Keratinocyte (primary cell): ENCODE measurements around the gene MIA. TPM values are rescaled to one million over a fixed set of nuclear protein-coding genes. Genes with fewer than 3 reads are reported as not detected.

Experiments
- DNase-seq: peaks from one replicate; pipeline ENCODE4 v3.0.0-alpha.2; 2011; ENCODE audit warnings: low read depth, missing footprints, low spot score
- FAIRE-seq: peaks from 2 replicates; lab custom pipeline; 2011; peaks lifted over from hg19 to GRCh38; lab: Jason Lieb, UNC
- H2AFZ ChIP-seq: 2 replicates; pipeline ENCODE4 v1.6.0; 2012; ENCODE audit warnings: low read length, control low read depth, inconsistent platforms; ENCODE audit not compliant: control insufficient read depth
- H3K27ac ChIP-seq: 2 replicates; pipeline ENCODE4 v1.5.1; 2011; ENCODE audit warnings: low read length; ENCODE audit not compliant: control insufficient read depth, insufficient read depth
- H3K27me3 ChIP-seq: 3 replicates; pipeline ENCODE4 v1.6.0; 2011; ENCODE audit warnings: low read length; ENCODE audit not compliant: control insufficient read depth, insufficient read depth; ENCODE audit errors: extremely low read depth
- H3K36me3 ChIP-seq, 2 experiments: 2 replicates in 1 of 2; 3 replicates in 1 of 2; pipeline ENCODE4 v1.5.1; 2011; ENCODE audit warnings: low read length in 2 of 2, mild to moderate bottlenecking in 1 of 2; ENCODE audit not compliant: control insufficient read depth in 2 of 2, insufficient read depth in 2 of 2; ENCODE audit errors: extremely low read depth in 1 of 2
- H3K4me1 ChIP-seq: 3 replicates; pipeline ENCODE4 v1.5.1; 2011; ENCODE audit warnings: low read length; ENCODE audit not compliant: control insufficient read depth, insufficient read depth; ENCODE audit errors: extremely low read depth
- H3K4me2 ChIP-seq: 3 replicates; pipeline ENCODE4 v1.6.0; 2011; ENCODE audit warnings: low read depth, low read length; ENCODE audit not compliant: control insufficient read depth, insufficient read depth; ENCODE audit errors: extremely low read depth
- H3K4me3 ChIP-seq, 3 experiments: fragments of 200-600 bp in 1 of 3; sonication (generic) in 1 of 3; 2 replicates in 2 of 3; 3 replicates in 1 of 3; pipeline ENCODE4 v1.5.1; 2011 to 2016; ENCODE audit warnings: low read length in 3 of 3, mild to moderate bottlenecking in 3 of 3, control low read depth in 2 of 3, inconsistent platforms in 1 of 3, low read depth in 1 of 3, mixed read lengths in 1 of 3, mixed run types in 1 of 3, moderate library complexity in 1 of 3; ENCODE audit not compliant: control insufficient read depth in 2 of 3, insufficient read depth in 2 of 3; ENCODE audit errors: extremely low read depth in 1 of 3
- H3K79me2 ChIP-seq: 2 replicates; pipeline ENCODE4 v1.6.0; 2012; ENCODE audit warnings: low read length; ENCODE audit not compliant: control insufficient read depth, insufficient read depth
- H3K9ac ChIP-seq: 3 replicates; pipeline ENCODE4 v1.6.0; 2011; ENCODE audit warnings: low read length; ENCODE audit not compliant: control insufficient read depth, insufficient read depth; ENCODE audit errors: extremely low read depth
- H3K9me1 ChIP-seq: 3 replicates; pipeline ENCODE4 v1.6.0; 2011; ENCODE audit warnings: low read length; ENCODE audit not compliant: control insufficient read depth, insufficient read depth; ENCODE audit errors: extremely low read depth
- H3K9me3 ChIP-seq: 2 replicates; pipeline ENCODE4 v1.5.1; 2012; ENCODE audit warnings: low read depth, low read length; ENCODE audit not compliant: control insufficient read depth
- H4K20me1 ChIP-seq: 3 replicates; pipeline ENCODE4 v1.6.0; 2011; ENCODE audit warnings: low read length; ENCODE audit not compliant: control insufficient read depth, insufficient read depth; ENCODE audit errors: extremely low read depth
- EZH2 ChIP-seq: IDR thresholded peaks from one replicate; pipeline ENCODE4 v1.6.1; 2012; ENCODE audit warnings: inconsistent platforms, mild to moderate bottlenecking, low read length, moderate library complexity
- dilution Hi-C: fragments of 300-500 bp; cut with MboI; formaldehyde crosslinking; loops from one replicate; pipeline ENCODE4 v1.7.0; 2020; ENCODE audit warnings: low sequenced_read_pairs; ENCODE audit not compliant: extremely low pct_ligation_motif_present
- polyA plus RNA-seq, 5 experiments: library from polyadenylated mRNA; depleted of rRNA in 3 of 5; stranded (reverse) in 3 of 5; stranded (forward) in 1 of 5; unstranded in 1 of 5; fragments of >200 nt; gene quantifications; 1 replicate in 1 of 5; 2 replicates in 3 of 5; 3 replicates in 1 of 5; pipeline versions ENCODE4 v1.2.1 to v1.2.3, GENCODE V29; 2011 to 2012; ENCODE audit warnings: missing spikeins in 2 of 5, low read depth in 1 of 5, low replicate concordance in 1 of 5
- TF ChIP-seq, protein P1 (sequence below), 3 experiments: IDR thresholded peaks in 1 of 3; conservative IDR thresholded peaks in 1 of 3; optimal IDR thresholded peaks in 1 of 3; 2 replicates in 2 of 3; 3 replicates in 1 of 3; pipeline versions ENCODE3 to v1.5.1; 2011; ENCODE audit warnings: low read length in 3 of 3, mild to moderate bottlenecking in 3 of 3, moderate library complexity in 2 of 3, control low read depth in 1 of 3, inconsistent platforms in 1 of 3; ENCODE audit not compliant: insufficient read depth in 2 of 3; ENCODE audit errors: extremely low read depth in 1 of 3

The MIA gene
- polyA plus RNA-seq, 1 donor (not counting 4 experiments of a cell fraction or from before 2014, with no cell fraction given): 3.4 TPM

DNA sequence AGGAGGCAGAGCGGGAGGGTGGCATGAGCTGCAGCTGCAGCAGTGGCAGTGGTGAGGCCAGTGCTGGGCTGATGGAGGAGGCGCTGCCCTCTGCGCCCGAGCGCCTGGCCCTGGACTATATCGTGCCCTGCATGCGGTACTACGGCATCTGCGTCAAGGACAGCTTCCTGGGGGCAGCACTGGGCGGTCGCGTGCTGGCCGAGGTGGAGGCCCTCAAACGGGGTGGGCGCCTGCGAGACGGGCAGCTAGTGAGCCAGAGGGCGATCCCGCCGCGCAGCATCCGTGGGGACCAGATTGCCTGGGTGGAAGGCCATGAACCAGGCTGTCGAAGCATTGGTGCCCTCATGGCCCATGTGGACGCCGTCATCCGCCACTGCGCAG lies 25.7 kb downstream of the MIA start:
- DNase-seq (no peak), FAIRE-seq (no peak)
- H2AFZ ChIP-seq: no peak overlapping the region
- no peaks in the 10 kb centered on the region for H3K27me3 ChIP-seq
- no peak overlapping the region for H3K9ac ChIP-seq
- H4K20me1 ChIP-seq: peaks cover 38% of the 10 kb centered on the region
- H3K79me2 ChIP-seq: peaks cover 66% of the 10 kb centered on the region
- peaks cover 30 to 44% of the 10 kb centered on the region in 2 experiments for H3K36me3 ChIP-seq
- no peak for TF ChIP-seq EZH2
- TF ChIP-seq, protein P1, sequence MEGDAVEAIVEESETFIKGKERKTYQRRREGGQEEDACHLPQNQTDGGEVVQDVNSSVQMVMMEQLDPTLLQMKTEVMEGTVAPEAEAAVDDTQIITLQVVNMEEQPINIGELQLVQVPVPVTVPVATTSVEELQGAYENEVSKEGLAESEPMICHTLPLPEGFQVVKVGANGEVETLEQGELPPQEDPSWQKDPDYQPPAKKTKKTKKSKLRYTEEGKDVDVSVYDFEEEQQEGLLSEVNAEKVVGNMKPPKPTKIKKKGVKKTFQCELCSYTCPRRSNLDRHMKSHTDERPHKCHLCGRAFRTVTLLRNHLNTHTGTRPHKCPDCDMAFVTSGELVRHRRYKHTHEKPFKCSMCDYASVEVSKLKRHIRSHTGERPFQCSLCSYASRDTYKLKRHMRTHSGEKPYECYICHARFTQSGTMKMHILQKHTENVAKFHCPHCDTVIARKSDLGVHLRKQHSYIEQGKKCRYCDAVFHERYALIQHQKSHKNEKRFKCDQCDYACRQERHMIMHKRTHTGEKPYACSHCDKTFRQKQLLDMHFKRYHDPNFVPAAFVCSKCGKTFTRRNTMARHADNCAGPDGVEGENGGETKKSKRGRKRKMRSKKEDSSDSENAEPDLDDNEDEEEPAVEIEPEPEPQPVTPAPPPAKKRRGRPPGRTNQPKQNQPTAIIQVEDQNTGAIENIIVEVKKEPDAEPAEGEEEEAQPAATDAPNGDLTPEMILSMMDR (optimal IDR thresholded peaks at IDR 0.05 in 1 of 3, IDR thresholded peaks at IDR 0.05 in 1 of 3, conservative IDR thresholded peaks at IDR 0.05 in 1 of 3; ENCODE audit: extremely low read depth in 1 of 3, insufficient read depth in 2 of 3, low read length in 3 of 3): no peak
- dilution Hi-C loops: no loop called here
- no peak overlapping the region for H3K27ac ChIP-seq
- H3K9me1 ChIP-seq: peaks cover 10% of the 10 kb centered on the region
- peak overlapping the region; percentile 83 for H3K4me2 ChIP-seq
- H3K4me3 ChIP-seq: no peak overlapping the region
- no peaks in the 10 kb centered on the region for H3K9me3 ChIP-seq
- H3K4me1 ChIP-seq: peaks cover 55% of the 10 kb centered on the region

DNA sequence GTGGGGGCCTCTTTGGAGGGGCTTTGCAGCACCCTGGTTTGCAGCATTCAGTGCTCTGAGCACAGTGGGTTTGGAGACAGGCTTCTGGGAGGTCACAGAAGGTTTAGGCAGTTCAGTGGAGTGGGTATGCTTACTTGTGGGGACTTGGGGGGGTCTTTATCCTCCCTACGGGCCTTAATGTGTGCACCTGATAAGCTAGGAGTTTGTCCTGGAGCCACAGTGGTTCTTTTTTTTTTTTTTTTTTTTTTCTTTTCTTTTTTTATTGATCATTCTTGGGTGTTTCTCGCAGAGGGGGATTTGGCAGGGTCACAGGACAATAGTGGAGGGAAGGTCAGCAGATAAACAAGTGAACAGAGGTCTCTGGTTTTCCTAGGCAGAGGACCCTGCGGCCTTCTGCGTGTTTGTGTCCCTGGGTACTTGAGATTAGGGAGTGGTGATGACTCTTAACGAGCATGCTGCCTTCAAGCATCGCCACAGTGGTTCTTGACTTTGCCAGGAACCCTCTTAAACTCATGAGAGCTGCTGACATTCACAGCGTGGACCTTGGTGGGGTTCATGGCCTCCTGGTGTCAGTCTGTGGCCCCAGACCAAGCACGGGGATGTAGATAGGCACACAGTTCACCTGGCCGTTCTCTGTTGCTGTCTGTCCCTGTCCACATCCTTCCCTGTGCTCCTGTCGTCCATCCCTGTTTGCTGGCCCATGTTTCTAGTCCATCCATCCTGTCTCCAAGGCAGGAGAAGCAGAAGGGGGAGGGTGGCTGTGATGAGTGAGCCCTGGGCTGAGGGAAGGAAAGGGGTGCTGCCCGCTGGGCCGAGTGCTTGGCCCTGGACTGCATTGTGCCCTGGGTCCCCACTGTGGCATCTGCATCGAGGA lies 26.3 kb downstream of the MIA start:
- peak overlapping the region in 2 of 3 experiments; percentile 9 to 19 for H3K4me3 ChIP-seq
- H3K9ac ChIP-seq: peak overlapping the region; percentile 28
- no peak overlapping the region for H2AFZ ChIP-seq
- peaks cover 30 to 44% of the 10 kb centered on the region in 2 experiments for H3K36me3 ChIP-seq
- peaks cover 38% of the 10 kb centered on the region for H4K20me1 ChIP-seq
- peaks cover 10% of the 10 kb centered on the region for H3K9me1 ChIP-seq
- peaks cover 62% of the 10 kb centered on the region for H3K4me1 ChIP-seq
- dilution Hi-C loops: no loop called here
- H3K9me3 ChIP-seq: no peaks in the 10 kb centered on the region
- DNase-seq (no peak), FAIRE-seq (no peak)
- H3K27ac ChIP-seq: no peak overlapping the region
- H3K27me3 ChIP-seq: no peaks in the 10 kb centered on the region
- H3K79me2 ChIP-seq: peaks cover 71% of the 10 kb centered on the region
- TF ChIP-seq EZH2: no peak
- TF ChIP-seq, protein P1 (optimal IDR thresholded peaks at IDR 0.05 in 1 of 3, IDR thresholded peaks at IDR 0.05 in 1 of 3, conservative IDR thresholded peaks at IDR 0.05 in 1 of 3; ENCODE audit: extremely low read depth in 1 of 3, insufficient read depth in 2 of 3, low read length in 3 of 3): no peak
- peak overlapping the region; percentile 69 for H3K4me2 ChIP-seq
